Tibial nerve (tissue), 4 donors: Measurements from ENCODE around the gene TENM4.

ENCODE experiments used
- CTCF ChIP-seq, 5 experiments: fragments of 200-600 bp in 3 of 5; fragments of 450-650 bp in 2 of 5; sonication (generic) in 3 of 5; IDR thresholded peaks; one replicate each; pipeline ENCODE4 v1.5.1; 2016 to 2019; ENCODE audit warnings: antibody characterized with exemption in 5 of 5, mild to moderate bottlenecking in 3 of 5, moderate library complexity in 2 of 5
- EP300 ChIP-seq, 2 donors: sonication (generic); formaldehyde crosslinking; IDR thresholded peaks; one replicate each; pipeline ENCODE4 v1.6.1; 2017; ENCODE audit warnings: antibody characterized with exemption in 2 of 2, mild to moderate bottlenecking in 1 of 2
- POLR2A ChIP-seq, 2 donors: fragments of 450-650 bp; IDR thresholded peaks; one replicate each; pipeline ENCODE4 v1.6.1; 2017; ENCODE audit warnings: antibody characterized with exemption in 2 of 2, mild to moderate bottlenecking in 2 of 2, moderate library complexity in 2 of 2

GRCh38 chr11:78711735-78712134, 729.1 kb downstream of the TENM4 start:
- TF ChIP-seq POLR2A (IDR thresholded peaks at IDR 0.05) = no peak
- TF ChIP-seq EP300 (IDR thresholded peaks at IDR 0.05) = no peak
- no peak for TF ChIP-seq CTCF (IDR thresholded peaks at IDR 0.05)
